Measurements from ENCODE around the gene IFNG-AS1. TPM values are rescaled to one million over a fixed set of nuclear protein-coding genes. Genes with fewer than 3 reads are reported as not detected.

The IFNG-AS1 gene
- polyA plus RNA-seq, 2 donors: not detected

GRCh38 chr12:68007033-68007432, 17.8 kb downstream of the IFNG-AS1 start:
- H3K27ac ChIP-seq (ENCODE audit: low read depth in 2 of 2, low read length in 1 of 2): no peak overlapping the region
- H3K27me3 ChIP-seq (ENCODE audit: control insufficient read depth in 1 of 2, insufficient read depth in 2 of 2, low read length in 2 of 2): no peaks in the 10 kb centered on the region
- H3K4me1 ChIP-seq (ENCODE audit: control insufficient read depth in 2 of 2, insufficient read depth in 2 of 2, low read length in 1 of 2): no peaks in the 10 kb centered on the region
- WGBS, 2 donors: 45 to 54% methylated on average over 1 of the region's 1 CpG
- H3K4me3 ChIP-seq (ENCODE audit: low read depth in 1 of 2, low read length in 2 of 2): no peak overlapping the region
- no peaks in the 10 kb centered on the region for H3K36me3 ChIP-seq (ENCODE audit: control insufficient read depth in 2 of 2, insufficient read depth in 2 of 2, low read length in 1 of 2)
- peaks cover 0 to 2% of the 10 kb centered on the region in 2 donors for H3K9me3 ChIP-seq (ENCODE audit: control insufficient read depth in 2 of 2, insufficient read depth in 1 of 2, low read depth in 1 of 2, low read length in 1 of 2)

GRCh38 chr12:68007466-68007865, 18.2 kb downstream of the IFNG-AS1 start:
- Histone ChIP-seq H3K9me3 (ENCODE audit: control insufficient read depth in 2 of 2, insufficient read depth in 1 of 2, low read depth in 1 of 2, low read length in 1 of 2) (peaks cover 0 to 2% of the 10 kb centered on the region in 2 donors), H3K27ac (ENCODE audit: low read depth in 2 of 2, low read length in 1 of 2) (no peak overlapping the region), H3K27me3 (ENCODE audit: control insufficient read depth in 1 of 2, insufficient read depth in 2 of 2, low read length in 2 of 2) (no peaks in the 10 kb centered on the region), H3K36me3 (ENCODE audit: control insufficient read depth in 2 of 2, insufficient read depth in 2 of 2, low read length in 1 of 2) (no peaks in the 10 kb centered on the region), H3K4me1 (ENCODE audit: control insufficient read depth in 2 of 2, insufficient read depth in 2 of 2, low read length in 1 of 2) (no peaks in the 10 kb centered on the region), H3K4me3 (ENCODE audit: low read depth in 1 of 2, low read length in 2 of 2) (no peak overlapping the region)

- H3K9me3 ChIP-seq (ENCODE audit: control insufficient read depth in 2 of 2, insufficient read depth in 1 of 2, low read depth in 1 of 2, low read length in 1 of 2): no peaks in the 10 kb centered on the region
- no peaks in the 10 kb centered on the region for H3K27me3 ChIP-seq (ENCODE audit: control insufficient read depth in 1 of 2, insufficient read depth in 2 of 2, low read length in 2 of 2)
- H3K36me3 ChIP-seq (ENCODE audit: control insufficient read depth in 2 of 2, insufficient read depth in 2 of 2, low read length in 1 of 2): no peaks in the 10 kb centered on the region
- H3K27ac ChIP-seq (ENCODE audit: low read depth in 2 of 2, low read length in 1 of 2): no peak overlapping the region
- no peak overlapping the region for H3K4me3 ChIP-seq (ENCODE audit: low read depth in 1 of 2, low read length in 2 of 2)
- no peaks in the 10 kb centered on the region for H3K4me1 ChIP-seq (ENCODE audit: control insufficient read depth in 2 of 2, insufficient read depth in 2 of 2, low read length in 1 of 2)
- 79 to 85% methylated on average over 6 of the region's 6 CpGs for WGBS, 2 donors
Observed at GRCh38 chr12:68011206-68011881, 22.1 kb downstream of the IFNG-AS1 start.

GRCh38 chr12:68011882-68012207, 22.6 kb downstream of the IFNG-AS1 start:
- no peaks in the 10 kb centered on the region for H3K4me1 ChIP-seq (ENCODE audit: control insufficient read depth in 2 of 2, insufficient read depth in 2 of 2, low read length in 1 of 2)
- no peaks in the 10 kb centered on the region for H3K9me3 ChIP-seq (ENCODE audit: control insufficient read depth in 2 of 2, insufficient read depth in 1 of 2, low read depth in 1 of 2, low read length in 1 of 2)
- H3K4me3 ChIP-seq (ENCODE audit: low read depth in 1 of 2, low read length in 2 of 2): no peak overlapping the region
- H3K36me3 ChIP-seq (ENCODE audit: control insufficient read depth in 2 of 2, insufficient read depth in 2 of 2, low read length in 1 of 2): no peaks in the 10 kb centered on the region
- 80 to 81% methylated on average over 2 of the region's 2 CpGs for WGBS, 2 donors
- no peaks in the 10 kb centered on the region for H3K27me3 ChIP-seq (ENCODE audit: control insufficient read depth in 1 of 2, insufficient read depth in 2 of 2, low read length in 2 of 2)
- H3K27ac ChIP-seq (ENCODE audit: low read depth in 2 of 2, low read length in 1 of 2): no peak overlapping the region

DNA sequence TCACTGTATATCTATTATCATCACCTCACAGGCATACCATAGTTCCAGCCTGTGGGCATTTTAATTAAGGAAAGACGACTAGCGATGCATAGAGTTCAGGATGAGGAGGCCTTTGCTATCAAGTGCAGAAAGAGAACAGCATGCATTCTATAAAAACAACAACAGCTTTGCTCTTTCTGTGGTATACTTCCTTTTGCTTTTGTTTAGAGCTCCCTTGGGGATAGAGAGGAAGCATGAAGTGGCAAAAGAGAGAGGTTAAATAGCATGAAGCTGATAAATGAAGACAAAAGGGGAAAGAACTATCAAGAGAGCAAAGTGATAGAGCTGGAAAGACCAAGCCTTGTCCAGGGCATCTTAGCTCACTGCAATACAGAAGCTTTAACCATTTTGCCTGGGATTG, 23.5 kb downstream of the IFNG-AS1 start:
- WGBS, 2 donors: 83 to 88% methylated on average over 2 of the region's 2 CpGs
- H3K4me1 ChIP-seq (ENCODE audit: control insufficient read depth in 2 of 2, insufficient read depth in 2 of 2, low read length in 1 of 2): no peaks in the 10 kb centered on the region
- H3K27ac ChIP-seq (ENCODE audit: low read depth in 2 of 2, low read length in 1 of 2): no peak overlapping the region
- H3K9me3 ChIP-seq (ENCODE audit: control insufficient read depth in 2 of 2, insufficient read depth in 1 of 2, low read depth in 1 of 2, low read length in 1 of 2): no peaks in the 10 kb centered on the region
- no peak overlapping the region for H3K4me3 ChIP-seq (ENCODE audit: low read depth in 1 of 2, low read length in 2 of 2)
- no peaks in the 10 kb centered on the region for H3K27me3 ChIP-seq (ENCODE audit: control insufficient read depth in 1 of 2, insufficient read depth in 2 of 2, low read length in 2 of 2)
- H3K36me3 ChIP-seq (ENCODE audit: control insufficient read depth in 2 of 2, insufficient read depth in 2 of 2, low read length in 1 of 2): no peaks in the 10 kb centered on the region

- Histone ChIP-seq H3K36me3 (ENCODE audit: control insufficient read depth in 2 of 2, insufficient read depth in 2 of 2, low read length in 1 of 2) (no peaks in the 10 kb centered on the region), H3K4me3 (ENCODE audit: low read depth in 1 of 2, low read length in 2 of 2) (no peak overlapping the region), H3K27ac (ENCODE audit: low read depth in 2 of 2, low read length in 1 of 2) (no peak overlapping the region), H3K4me1 (ENCODE audit: control insufficient read depth in 2 of 2, insufficient read depth in 2 of 2, low read length in 1 of 2) (no peaks in the 10 kb centered on the region), H3K9me3 (ENCODE audit: control insufficient read depth in 2 of 2, insufficient read depth in 1 of 2, low read depth in 1 of 2, low read length in 1 of 2) (no peaks in the 10 kb centered on the region), H3K27me3 (ENCODE audit: control insufficient read depth in 1 of 2, insufficient read depth in 2 of 2, low read length in 2 of 2) (no peaks in the 10 kb centered on the region)
- WGBS, 2 donors: 82 to 85% methylated on average over 1 of the region's 1 CpG
Observed at GRCh38 chr12:68013181-68013580, 23.9 kb downstream of the IFNG-AS1 start.

GRCh38 chr12:68016136-68016535, 26.9 kb downstream of the IFNG-AS1 start:
- Histone ChIP-seq H3K4me1 (ENCODE audit: control insufficient read depth in 2 of 2, insufficient read depth in 2 of 2, low read length in 1 of 2) (no peaks in the 10 kb centered on the region), H3K36me3 (ENCODE audit: control insufficient read depth in 2 of 2, insufficient read depth in 2 of 2, low read length in 1 of 2) (no peaks in the 10 kb centered on the region), H3K9me3 (ENCODE audit: control insufficient read depth in 2 of 2, insufficient read depth in 1 of 2, low read depth in 1 of 2, low read length in 1 of 2) (no peaks in the 10 kb centered on the region), H3K4me3 (ENCODE audit: low read depth in 1 of 2, low read length in 2 of 2) (no peak overlapping the region), H3K27ac (ENCODE audit: low read depth in 2 of 2, low read length in 1 of 2) (no peak overlapping the region), H3K27me3 (ENCODE audit: control insufficient read depth in 1 of 2, insufficient read depth in 2 of 2, low read length in 2 of 2) (no peaks in the 10 kb centered on the region)
- WGBS, 2 donors: 95% methylated on average over 4 of the region's 4 CpGs

DNA sequence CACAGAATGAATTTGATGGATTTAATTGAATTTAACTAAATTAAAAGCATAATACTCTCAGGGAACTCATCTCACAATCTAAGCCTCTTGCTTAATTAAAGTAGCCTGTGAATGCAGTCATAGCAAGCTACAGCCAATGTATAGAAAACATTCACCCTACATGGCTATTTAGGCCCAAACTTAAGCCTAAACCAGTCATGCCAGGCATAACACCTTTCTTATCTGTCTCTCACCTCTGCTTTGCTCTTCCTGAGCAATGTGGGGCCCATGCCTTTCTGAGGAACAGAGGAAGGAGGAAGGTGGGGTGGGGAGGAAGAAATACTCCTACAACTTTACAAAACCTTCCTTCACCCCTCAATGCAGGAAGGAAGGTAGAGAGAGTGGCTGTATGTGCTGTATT, 29.1 kb downstream of the IFNG-AS1 start:
- H3K9me3 ChIP-seq (ENCODE audit: control insufficient read depth in 2 of 2, insufficient read depth in 1 of 2, low read depth in 1 of 2, low read length in 1 of 2): no peaks in the 10 kb centered on the region
- no peaks in the 10 kb centered on the region for H3K36me3 ChIP-seq (ENCODE audit: control insufficient read depth in 2 of 2, insufficient read depth in 2 of 2, low read length in 1 of 2)
- H3K27me3 ChIP-seq (ENCODE audit: control insufficient read depth in 1 of 2, insufficient read depth in 2 of 2, low read length in 2 of 2): no peaks in the 10 kb centered on the region
- H3K4me3 ChIP-seq (ENCODE audit: low read depth in 1 of 2, low read length in 2 of 2): no peak overlapping the region
- H3K27ac ChIP-seq (ENCODE audit: low read depth in 2 of 2, low read length in 1 of 2): no peak overlapping the region
- H3K4me1 ChIP-seq (ENCODE audit: control insufficient read depth in 2 of 2, insufficient read depth in 2 of 2, low read length in 1 of 2): no peaks in the 10 kb centered on the region

DNA sequence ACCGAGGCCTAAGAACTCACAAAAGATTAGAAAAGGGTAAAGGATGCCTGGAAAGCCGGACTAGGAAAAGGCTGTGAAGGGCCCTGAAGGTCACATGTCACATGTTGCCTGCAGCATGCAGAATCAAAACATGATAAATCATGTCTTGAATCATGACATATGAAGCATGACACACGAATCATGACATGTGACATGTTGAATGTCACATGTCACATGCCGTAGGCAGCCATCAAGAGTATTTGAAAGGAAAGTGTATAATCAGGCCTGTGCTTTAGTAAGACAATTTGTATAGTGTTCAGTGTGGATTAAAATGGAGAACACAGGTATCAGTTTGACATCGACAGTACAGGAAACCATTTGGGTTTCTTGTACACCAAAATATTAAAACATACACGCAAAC, 30.8 kb downstream of the IFNG-AS1 start:
- no peaks in the 10 kb centered on the region for H3K27me3 ChIP-seq (ENCODE audit: control insufficient read depth in 1 of 2, insufficient read depth in 2 of 2, low read length in 2 of 2)
- no peak overlapping the region for H3K27ac ChIP-seq (ENCODE audit: low read depth in 2 of 2, low read length in 1 of 2)
- no peak overlapping the region for H3K4me3 ChIP-seq (ENCODE audit: low read depth in 1 of 2, low read length in 2 of 2)
- WGBS, 2 donors: 74 to 80% methylated on average over 6 of the region's 6 CpGs
- H3K9me3 ChIP-seq (ENCODE audit: control insufficient read depth in 2 of 2, insufficient read depth in 1 of 2, low read depth in 1 of 2, low read length in 1 of 2): no peaks in the 10 kb centered on the region
- H3K4me1 ChIP-seq (ENCODE audit: control insufficient read depth in 2 of 2, insufficient read depth in 2 of 2, low read length in 1 of 2): no peaks in the 10 kb centered on the region
- no peaks in the 10 kb centered on the region for H3K36me3 ChIP-seq (ENCODE audit: control insufficient read depth in 2 of 2, insufficient read depth in 2 of 2, low read length in 1 of 2)

- no peaks in the 10 kb centered on the region for H3K36me3 ChIP-seq (ENCODE audit: control insufficient read depth in 2 of 2, insufficient read depth in 2 of 2, low read length in 1 of 2)
- H3K27me3 ChIP-seq (ENCODE audit: control insufficient read depth in 1 of 2, insufficient read depth in 2 of 2, low read length in 2 of 2): no peaks in the 10 kb centered on the region
- no peak overlapping the region for H3K4me3 ChIP-seq (ENCODE audit: low read depth in 1 of 2, low read length in 2 of 2)
- H3K9me3 ChIP-seq (ENCODE audit: control insufficient read depth in 2 of 2, insufficient read depth in 1 of 2, low read depth in 1 of 2, low read length in 1 of 2): no peaks in the 10 kb centered on the region
- H3K27ac ChIP-seq (ENCODE audit: low read depth in 2 of 2, low read length in 1 of 2): no peak overlapping the region
- WGBS, 2 donors: 76 to 81% methylated on average over 5 of the region's 5 CpGs
- no peaks in the 10 kb centered on the region for H3K4me1 ChIP-seq (ENCODE audit: control insufficient read depth in 2 of 2, insufficient read depth in 2 of 2, low read length in 1 of 2)
Observed at GRCh38 chr12:68020699-68021098, 31.5 kb downstream of the IFNG-AS1 start.

All from esophagus (tissue), 2 donors.